Neuronal stem cell (in vitro differentiated cells): ENCODE measurements around the gene EDNRB.

Experiments
- DNase-seq: peaks from one replicate; pipeline ENCODE4 v3.0.0-alpha.2; 2013; ENCODE audit warnings: low spot score
- H2AFZ ChIP-seq: one replicate; pipeline ENCODE4 v1.6.1; 2013; ENCODE audit warnings: mild to moderate bottlenecking, low read length, inconsistent platforms
- H2AK5ac ChIP-seq: 2 replicates; pipeline ENCODE4 v1.6.1; 2013; ENCODE audit warnings: low read depth, mild to moderate bottlenecking, inconsistent platforms, low read length, moderate library complexity, mixed read lengths
- H2BK120ac ChIP-seq: 2 replicates; pipeline ENCODE4 v1.6.1; 2013; ENCODE audit warnings: low read depth, mild to moderate bottlenecking, inconsistent platforms, low read length, moderate library complexity, mixed read lengths
- H2BK12ac ChIP-seq: one replicate; pipeline ENCODE4 v1.6.1; 2013; ENCODE audit warnings: low read length, inconsistent platforms
- H2BK15ac ChIP-seq: 2 replicates; pipeline ENCODE4 v1.6.1; 2013; ENCODE audit warnings: mild to moderate bottlenecking, low read length, inconsistent platforms, mixed read lengths
- H2BK5ac ChIP-seq: one replicate; pipeline ENCODE4 v1.6.1; 2013; ENCODE audit warnings: inconsistent platforms, mild to moderate bottlenecking, low read length, moderate library complexity
- H3K14ac ChIP-seq: one replicate; pipeline ENCODE4 v1.6.1; 2013; ENCODE audit warnings: low read length, inconsistent platforms
- H3K18ac ChIP-seq: 2 replicates; pipeline ENCODE4 v1.6.1; 2013; ENCODE audit warnings: low read length, inconsistent platforms
- H3K23ac ChIP-seq: 2 replicates; pipeline ENCODE4 v1.6.1; 2013; ENCODE audit warnings: low read depth, mild to moderate bottlenecking, mixed read lengths, low read length, inconsistent platforms; ENCODE audit not compliant: poor library complexity
- H3K27ac ChIP-seq: replicated peaks from 3 replicates; pipeline ENCODE4 v1.5.1; 2013; ENCODE audit warnings: low read length, inconsistent platforms
- H3K27me3 ChIP-seq, 3 experiments: 2 replicates each; pipeline ENCODE4 v1.6.1; 2013; ENCODE audit warnings: low read length in 3 of 3, mild to moderate bottlenecking in 2 of 3, inconsistent platforms in 1 of 3, low read depth in 1 of 3, mixed read lengths in 1 of 3, moderate library complexity in 1 of 3; ENCODE audit not compliant: control insufficient read depth in 3 of 3, insufficient read depth in 3 of 3
- H3K36me3 ChIP-seq, 2 donors: replicated peaks in 1 of 2; 2 replicates each; pipeline ENCODE4 v1.6.1; 2013; ENCODE audit warnings: low read length in 2 of 2; ENCODE audit not compliant: control insufficient read depth in 2 of 2, insufficient read depth in 2 of 2
- H3K4ac ChIP-seq: 2 replicates; pipeline ENCODE4 v1.6.1; 2013; ENCODE audit warnings: inconsistent platforms, mild to moderate bottlenecking, low read length, moderate library complexity
- H3K4me1 ChIP-seq, 2 donors: 1 replicate in 1 of 2; 2 replicates in 1 of 2; pipeline ENCODE4 v1.6.1; 2013; ENCODE audit warnings: low read length in 2 of 2, low read depth in 1 of 2; ENCODE audit not compliant: control insufficient read depth in 2 of 2, insufficient read depth in 1 of 2
- H3K4me2 ChIP-seq: one replicate; pipeline ENCODE4 v1.6.1; 2013; ENCODE audit warnings: mild to moderate bottlenecking, low read length, inconsistent platforms; ENCODE audit not compliant: insufficient read depth, poor library complexity, severe bottlenecking
- H3K4me3 ChIP-seq, 2 donors: 2 replicates each; pipeline ENCODE4 v1.5.1; 2013; ENCODE audit warnings: low read length in 2 of 2, mild to moderate bottlenecking in 2 of 2, inconsistent platforms in 1 of 2, moderate library complexity in 1 of 2
- H3K79me1 ChIP-seq: one replicate; pipeline ENCODE4 v1.6.1; 2013; ENCODE audit warnings: low read depth, mild to moderate bottlenecking, inconsistent platforms, low read length, moderate library complexity
- H3K9ac ChIP-seq: one replicate; pipeline ENCODE4 v1.6.1; 2013; ENCODE audit warnings: mild to moderate bottlenecking, low read depth, low read length, inconsistent platforms; ENCODE audit not compliant: poor library complexity
- H3K9me3 ChIP-seq, 2 donors: replicated peaks in 1 of 2; 2 replicates each; pipeline versions ENCODE3 to v1.6.1; 2013; ENCODE audit warnings: low read length in 2 of 2, mild to moderate bottlenecking in 2 of 2, inconsistent platforms in 1 of 2, low read depth in 1 of 2, mixed read lengths in 1 of 2, moderate library complexity in 1 of 2; ENCODE audit not compliant: control insufficient read depth in 2 of 2, insufficient read depth in 1 of 2
- H4K8ac ChIP-seq: one replicate; pipeline ENCODE4 v1.6.1; 2013; ENCODE audit warnings: low read depth, mild to moderate bottlenecking, inconsistent platforms, low read length, moderate library complexity
- H4K91ac ChIP-seq: one replicate; pipeline ENCODE4 v1.6.1; 2013; ENCODE audit warnings: low read length, low read depth, mild to moderate bottlenecking, inconsistent platforms; ENCODE audit not compliant: poor library complexity
- WGBS, 2 donors: extraction: QIAGEN DNeasy Blood & Tissue Kit; methylation state at CpG; one replicate each; pipeline ENCODE4 v1.1.7; 2013; ENCODE audit warnings: missing lambda C conversion rate in 2 of 2, mixed read lengths in 1 of 2; ENCODE audit not compliant: insufficient read length in 2 of 2, insufficient replicate concordance in 1 of 2; ENCODE audit errors: extremely low coverage in 2 of 2; 5-methylcytosine and 5-hydroxymethylcytosine counted together

The EDNRB gene

DNA sequence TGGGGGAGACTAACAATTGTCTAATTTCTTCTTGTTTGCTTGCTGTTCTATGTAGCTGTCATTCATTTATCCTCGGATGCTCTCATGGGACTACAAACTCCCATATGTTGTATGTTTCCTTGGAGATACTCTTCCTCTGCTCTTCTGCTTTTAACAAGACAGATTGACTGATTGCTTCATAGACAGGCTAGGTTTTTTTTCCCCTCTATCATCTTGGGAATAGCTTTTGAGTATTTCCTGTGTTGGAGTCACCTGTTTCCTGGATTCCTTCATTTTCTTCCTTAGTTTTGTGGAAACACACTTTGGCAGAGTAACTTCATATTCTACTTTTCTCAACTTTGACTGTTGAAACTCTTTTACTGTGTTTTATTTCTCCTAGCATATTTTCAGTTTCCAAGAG lies 27.6 kb downstream of the EDNRB start:
- no peak overlapping the region for H2BK120ac ChIP-seq
- no peak overlapping the region for H3K27ac ChIP-seq
- H3K4ac ChIP-seq: no peak overlapping the region
- H3K4me1 ChIP-seq: peaks cover 0 to 2% of the 10 kb centered on the region in 2 donors
- no peak overlapping the region for H2BK12ac ChIP-seq
- no peak overlapping the region for H2BK5ac ChIP-seq
- no peaks in the 10 kb centered on the region for H3K79me1 ChIP-seq
- no peak overlapping the region for H3K9ac ChIP-seq
- no peak for DNase-seq
- no peaks in the 10 kb centered on the region for H3K36me3 ChIP-seq
- H3K4me2 ChIP-seq: no peak overlapping the region
- no CpG with 5 or more reads among the region's 1 CpG for WGBS, 2 donors
- H2AK5ac ChIP-seq: no peak overlapping the region
- H3K27me3 ChIP-seq: no peaks in the 10 kb centered on the region
- H2AFZ ChIP-seq: peak overlapping the region; percentile 66
- no peak overlapping the region for H3K18ac ChIP-seq
- peaks cover 0 to 5% of the 10 kb centered on the region in 2 donors for H3K9me3 ChIP-seq
- H2BK15ac ChIP-seq: no peak overlapping the region
- no peak overlapping the region for H3K4me3 ChIP-seq
- no peak overlapping the region for H4K91ac ChIP-seq
- H4K8ac ChIP-seq: no peak overlapping the region
- H3K14ac ChIP-seq: no peak overlapping the region
- H3K23ac ChIP-seq: no peak overlapping the region

DNA sequence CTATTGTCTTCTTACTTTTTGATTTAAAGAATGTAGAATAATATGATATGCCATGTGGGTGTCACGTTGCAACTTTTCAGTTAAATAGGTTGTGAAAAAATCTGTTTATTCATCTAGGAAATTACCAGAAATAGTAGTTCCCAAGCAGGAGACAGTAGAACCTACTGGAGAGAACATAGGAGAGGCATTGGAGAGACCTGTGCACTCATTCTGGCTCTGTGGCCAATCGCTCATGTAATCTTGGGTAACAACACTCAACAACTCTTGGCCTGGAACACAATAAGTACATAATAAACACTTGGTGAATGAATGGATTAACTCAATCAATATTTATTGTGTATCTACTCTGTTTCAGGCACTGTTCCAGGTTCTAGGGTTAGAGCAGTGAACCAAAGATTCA lies 35.3 kb downstream of the EDNRB start:
- Histone ChIP-seq H3K36me3 (no peaks in the 10 kb centered on the region), H3K23ac (no peak overlapping the region), H2BK120ac (no peak overlapping the region), H3K18ac (no peak overlapping the region), H3K14ac (no peak overlapping the region), H3K4me1 (no peaks in the 10 kb centered on the region), H2AK5ac (no peak overlapping the region), H3K4me2 (no peak overlapping the region), H3K27ac (no peak overlapping the region), H3K9me3 (no peaks in the 10 kb centered on the region), H2BK15ac (no peak overlapping the region), H3K4me3 (no peak overlapping the region), H3K79me1 (no peaks in the 10 kb centered on the region), H4K91ac (no peak overlapping the region), H3K9ac (no peak overlapping the region), H2BK12ac (no peak overlapping the region), H4K8ac (no peak overlapping the region), H3K4ac (no peak overlapping the region), H2BK5ac (no peak overlapping the region), H3K27me3 (no peaks in the 10 kb centered on the region), H2AFZ (no peak overlapping the region)
- WGBS, 2 donors: no CpG with 5 or more reads among the region's 2 CpGs
- no peak for DNase-seq

DNA sequence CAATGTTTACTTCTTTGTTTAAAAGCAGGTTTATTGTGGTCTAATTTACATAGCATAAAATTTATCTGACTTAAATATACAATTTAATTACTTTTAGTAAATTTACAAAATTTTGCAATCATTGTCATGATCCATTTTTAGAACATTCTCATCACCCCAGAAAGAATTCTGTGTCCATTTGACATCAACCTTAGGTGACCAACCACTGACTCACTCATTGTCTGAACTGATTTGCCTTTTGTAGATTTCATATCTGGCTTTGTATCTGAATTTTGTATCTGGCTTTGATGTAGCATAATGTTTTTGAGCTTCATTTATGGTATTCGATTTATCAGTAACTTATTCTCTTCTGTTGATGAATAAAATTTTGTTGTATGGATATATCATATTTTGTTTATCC lies 40.4 kb downstream of the EDNRB start:
- H2AK5ac ChIP-seq: no peak overlapping the region
- WGBS, 2 donors: no CpG with 5 or more reads among the region's 1 CpG
- no peak overlapping the region for H4K91ac ChIP-seq
- H3K4me3 ChIP-seq: no peak overlapping the region
- H3K14ac ChIP-seq: no peak overlapping the region
- no peaks in the 10 kb centered on the region for H3K79me1 ChIP-seq
- no peak overlapping the region for H4K8ac ChIP-seq
- no peak overlapping the region for H3K4me2 ChIP-seq
- no peak overlapping the region for H3K23ac ChIP-seq
- H3K27ac ChIP-seq: no peak overlapping the region
- no peak overlapping the region for H2BK12ac ChIP-seq
- H2BK5ac ChIP-seq: no peak overlapping the region
- H3K4me1 ChIP-seq: peaks cover 3 to 4% of the 10 kb centered on the region in 2 donors
- H3K27me3 ChIP-seq: no peaks in the 10 kb centered on the region
- DNase-seq: no peak
- no peak overlapping the region for H3K18ac ChIP-seq
- H3K36me3 ChIP-seq: no peaks in the 10 kb centered on the region
- no peaks in the 10 kb centered on the region for H3K9me3 ChIP-seq
- no peak overlapping the region for H2AFZ ChIP-seq
- no peak overlapping the region for H3K4ac ChIP-seq
- no peak overlapping the region for H2BK15ac ChIP-seq
- H3K9ac ChIP-seq: no peak overlapping the region
- no peak overlapping the region for H2BK120ac ChIP-seq

DNA sequence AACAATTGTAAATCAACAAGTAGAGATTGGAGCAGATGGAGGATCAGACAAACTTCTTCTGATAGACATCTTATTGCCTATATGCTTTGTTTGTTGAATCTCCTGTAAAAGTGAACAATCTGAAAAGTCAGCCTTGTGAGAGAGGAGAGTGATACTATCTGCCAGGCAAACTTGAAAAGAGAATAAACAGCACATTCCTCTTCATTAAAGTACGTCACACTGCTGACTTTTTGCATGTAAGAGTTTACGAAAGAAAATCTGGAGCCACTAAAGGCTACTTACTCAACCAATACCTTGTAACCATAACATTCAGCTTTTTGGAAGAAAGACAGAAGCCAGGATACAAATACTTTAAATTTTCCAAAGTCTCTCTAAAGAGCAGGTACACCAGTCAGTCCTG lies 42.5 kb downstream of the EDNRB start:
- no peak overlapping the region for H4K8ac ChIP-seq
- H3K9me3 ChIP-seq: no peaks in the 10 kb centered on the region
- H3K27me3 ChIP-seq: no peaks in the 10 kb centered on the region
- H3K4ac ChIP-seq: no peak overlapping the region
- no peaks in the 10 kb centered on the region for H3K36me3 ChIP-seq
- no peak overlapping the region for H3K27ac ChIP-seq
- H4K91ac ChIP-seq: no peak overlapping the region
- H2AK5ac ChIP-seq: no peak overlapping the region
- H3K4me1 ChIP-seq: peaks cover 3 to 4% of the 10 kb centered on the region in 2 donors
- no peak overlapping the region for H3K23ac ChIP-seq
- H2BK120ac ChIP-seq: no peak overlapping the region
- no peak overlapping the region for H3K14ac ChIP-seq
- no CpG with 5 or more reads among the region's 2 CpGs for WGBS, 2 donors
- H3K4me3 ChIP-seq: no peak overlapping the region
- no peak overlapping the region for H3K9ac ChIP-seq
- H2AFZ ChIP-seq: peak overlapping the region; percentile 70
- no peak for DNase-seq
- no peak overlapping the region for H2BK12ac ChIP-seq
- H2BK15ac ChIP-seq: no peak overlapping the region
- H3K18ac ChIP-seq: no peak overlapping the region
- no peak overlapping the region for H3K4me2 ChIP-seq
- no peaks in the 10 kb centered on the region for H3K79me1 ChIP-seq
- H2BK5ac ChIP-seq: no peak overlapping the region
